Stimulated activated CD8-positive, alpha-beta memory T cell treated with anti-CD3 and anti-CD28 coated beads, Interleukin-7, amount 100 ng/mL, for 24 hours (primary cell): Measurements from ENCODE around the gene APOA5.
"Not testable (repeated sequence)": the region's sequence is repeated elsewhere in the genome, so short reads cannot be mapped to it uniquely, and the experiment has no call there.

ENCODE experiments used
- DNase-seq: peaks from one replicate; pipeline ENCODE4 v3.0.0-alpha.2; 2020; ENCODE audit warnings: low read depth

Gene APOA5, protein sequence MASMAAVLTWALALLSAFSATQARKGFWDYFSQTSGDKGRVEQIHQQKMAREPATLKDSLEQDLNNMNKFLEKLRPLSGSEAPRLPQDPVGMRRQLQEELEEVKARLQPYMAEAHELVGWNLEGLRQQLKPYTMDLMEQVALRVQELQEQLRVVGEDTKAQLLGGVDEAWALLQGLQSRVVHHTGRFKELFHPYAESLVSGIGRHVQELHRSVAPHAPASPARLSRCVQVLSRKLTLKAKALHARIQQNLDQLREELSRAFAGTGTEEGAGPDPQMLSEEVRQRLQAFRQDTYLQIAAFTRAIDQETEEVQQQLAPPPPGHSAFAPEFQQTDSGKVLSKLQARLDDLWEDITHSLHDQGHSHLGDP

DNA sequence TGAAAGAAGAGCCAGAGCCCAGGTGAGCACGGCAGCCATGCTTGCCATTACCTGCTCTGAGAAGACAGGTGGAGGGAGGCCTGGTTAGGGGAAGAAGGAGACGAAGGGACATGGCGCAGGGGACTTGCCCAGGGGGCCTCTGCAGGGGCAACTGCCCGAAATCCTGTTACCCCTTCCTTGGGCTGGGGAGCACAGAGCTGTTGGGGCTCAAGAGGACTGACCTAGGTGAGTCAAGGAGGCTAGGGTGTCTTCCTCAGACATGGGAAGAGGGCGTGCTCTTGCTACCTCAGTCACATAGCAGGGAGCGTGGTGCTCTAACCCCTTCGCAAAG, at the start of gene APOA5:
Gene APOA5 (minus strand): TSS at position 67 of the 331 bp plus-strand sequence. CDS start 19 bp downstream, at position 48.
- no peak for DNase-seq

GRCh38 chr11:116840746-116841296, 49.1 kb upstream of the APOA5 start:
- no peak for DNase-seq

- no peak for DNase-seq
These were observed 48.6 kb upstream of the APOA5 start for GRCh38 chr11:116840224-116840745.

DNA sequence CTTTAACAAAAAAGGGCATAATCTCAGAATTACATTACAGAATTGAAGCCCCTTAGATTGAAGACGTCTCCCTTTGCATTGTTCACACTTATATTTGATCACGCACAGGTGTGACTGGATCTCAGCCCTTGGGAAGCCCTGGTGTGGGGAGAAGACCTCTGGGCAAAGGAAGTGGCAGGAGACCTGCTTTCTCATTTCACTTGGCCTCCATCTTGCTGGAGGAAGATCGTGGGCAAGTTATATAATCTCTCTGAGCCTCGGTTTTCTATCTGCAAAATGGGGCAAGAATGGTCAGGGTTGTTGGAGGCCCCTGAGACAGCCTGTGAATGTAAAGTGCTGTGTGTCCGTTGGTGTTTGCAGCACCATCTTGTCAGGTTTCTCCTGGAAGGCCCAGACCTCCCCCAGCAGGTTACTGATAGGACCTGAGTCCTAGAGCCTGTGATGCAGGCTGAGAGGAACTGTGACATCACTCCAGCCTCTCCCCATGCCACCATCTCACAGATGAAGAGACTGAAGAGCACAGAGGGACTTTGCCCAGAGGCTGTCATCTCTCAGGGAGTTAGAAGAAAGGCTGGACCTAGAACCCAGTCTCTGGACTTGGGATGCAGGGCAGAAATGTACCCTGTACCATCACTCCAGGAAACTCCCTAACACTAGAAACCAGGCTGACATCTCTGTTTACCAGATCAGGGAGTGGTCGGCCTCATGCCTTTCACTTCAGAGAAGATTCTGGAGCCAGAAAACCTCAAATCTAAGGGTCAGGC, 46.8 kb upstream of the APOA5 start:
- no peak for DNase-seq

GRCh38 chr11:116837231-116838091, 45.8 kb upstream of the APOA5 start, which contains the start of gene APOA1:
Gene APOA1 (minus strand): TSS chr11:116837622. CDS start chr11:116837387, 235 bp downstream.
- no peak for DNase-seq

DNA sequence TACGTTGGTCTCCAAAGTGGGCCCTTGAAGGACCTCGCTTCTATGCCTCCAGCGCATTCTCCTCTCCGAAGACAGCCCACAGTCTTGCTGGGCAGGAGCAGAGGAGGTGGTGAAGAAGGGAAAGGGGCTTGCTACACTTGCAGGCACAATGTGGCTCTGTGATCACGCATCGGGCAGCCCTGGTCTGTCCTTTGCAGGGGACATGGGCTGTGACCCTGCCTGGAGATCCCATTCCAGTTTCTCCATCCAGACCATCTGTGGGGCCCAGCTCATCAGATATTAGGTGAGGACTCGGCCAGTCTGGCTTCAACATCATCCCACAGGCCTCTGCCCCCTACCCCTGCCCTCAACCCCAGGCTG, 44.9 kb upstream of the APOA5 start:
- DNase-seq: no peak

- peak; percentile 58 for DNase-seq
These were observed 44.3 kb upstream of the APOA5 start for GRCh38 chr11:116835791-116836631.

- DNase-seq: no peak
These were observed 43.5 kb upstream of the APOA5 start for GRCh38 chr11:116835042-116835772.

DNA sequence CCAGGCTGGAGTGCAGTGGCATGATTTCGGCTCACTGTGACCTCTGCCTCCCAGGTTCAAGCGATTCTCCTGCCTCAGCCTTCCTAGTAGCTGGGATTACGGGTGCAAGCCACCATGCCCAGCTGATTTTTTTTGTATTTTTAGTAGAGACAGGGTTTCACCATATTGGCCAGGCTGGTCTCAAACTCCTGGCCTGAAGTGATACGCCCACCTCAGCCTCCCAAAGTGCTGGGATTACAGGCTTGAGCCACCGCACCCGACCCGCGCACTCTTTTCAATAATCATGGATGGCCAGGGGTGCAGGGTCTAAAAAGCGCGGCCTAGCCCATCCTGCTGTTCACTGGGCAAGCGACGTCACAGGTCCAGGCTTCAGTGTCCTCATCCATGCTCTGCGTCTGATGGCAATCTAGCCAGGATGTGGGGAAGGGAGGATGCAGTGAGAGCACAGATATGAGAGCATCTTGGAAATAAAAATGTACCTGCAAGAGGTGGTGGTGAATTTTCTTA, 42.9 kb upstream of the APOA5 start:
- DNase-seq: not testable (repeated sequence)

GRCh38 chr11:116833816-116834534, 42.3 kb upstream of the APOA5 start:
- DNase-seq: no peak

DNA sequence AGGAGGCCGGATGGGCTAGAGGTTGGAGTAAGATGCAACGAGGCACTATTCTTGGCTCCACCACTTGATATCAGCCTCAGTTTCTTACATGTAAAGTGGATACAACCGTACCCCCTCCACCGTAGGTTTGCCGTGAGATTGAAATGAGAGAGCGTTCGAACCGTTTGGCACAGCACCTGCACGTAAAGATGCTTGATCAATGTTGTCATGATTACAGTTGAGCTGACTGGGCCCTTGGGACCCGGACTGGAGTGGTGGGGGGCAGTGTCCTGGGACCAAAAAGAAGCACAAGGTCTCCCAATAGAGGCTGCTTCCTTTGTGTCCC, 41.8 kb upstream of the APOA5 start:
- no peak for DNase-seq

DNA sequence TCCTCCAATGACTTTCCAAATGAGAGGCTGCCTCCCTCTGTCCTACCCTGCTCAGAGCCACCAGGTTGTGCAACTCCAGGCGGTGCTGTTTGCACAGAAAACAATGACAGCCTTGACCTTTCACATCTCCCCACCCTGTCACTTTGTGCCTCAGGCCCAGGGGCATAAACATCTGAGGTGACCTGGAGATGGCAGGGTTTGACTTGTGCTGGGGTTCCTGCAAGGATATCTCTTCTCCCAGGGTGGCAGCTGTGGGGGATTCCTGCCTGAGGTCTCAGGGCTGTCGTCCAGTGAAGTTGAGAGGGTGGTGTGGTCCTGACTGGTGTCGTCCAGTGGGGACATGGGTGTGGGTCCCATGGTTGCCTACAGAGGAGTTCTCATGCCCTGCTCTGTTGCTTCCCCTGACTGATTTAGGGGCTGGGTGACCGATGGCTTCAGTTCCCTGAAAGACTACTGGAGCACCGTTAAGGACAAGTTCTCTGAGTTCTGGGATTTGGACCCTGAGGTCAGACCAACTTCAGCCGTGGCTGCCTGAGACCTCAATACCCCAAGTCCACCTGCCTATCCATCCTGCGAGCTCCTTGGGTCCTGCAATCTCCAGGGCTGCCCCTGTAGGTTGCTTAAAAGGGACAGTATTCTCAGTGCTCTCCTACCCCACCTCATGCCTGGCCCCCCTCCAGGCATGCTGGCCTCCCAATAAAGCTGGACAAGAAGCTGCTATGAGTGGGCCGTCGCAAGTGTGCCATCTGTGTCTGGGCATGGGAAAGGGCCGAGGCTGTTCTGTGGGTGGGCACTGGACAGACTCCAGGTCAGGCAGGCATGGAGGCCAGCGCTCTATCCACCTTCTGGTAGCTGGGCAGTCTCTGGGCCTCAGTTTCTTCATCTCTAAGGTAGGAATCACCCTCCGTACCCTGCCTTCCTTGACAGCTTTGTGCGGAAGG, 40.9 kb upstream of the APOA5 start:
- no peak for DNase-seq

DNA sequence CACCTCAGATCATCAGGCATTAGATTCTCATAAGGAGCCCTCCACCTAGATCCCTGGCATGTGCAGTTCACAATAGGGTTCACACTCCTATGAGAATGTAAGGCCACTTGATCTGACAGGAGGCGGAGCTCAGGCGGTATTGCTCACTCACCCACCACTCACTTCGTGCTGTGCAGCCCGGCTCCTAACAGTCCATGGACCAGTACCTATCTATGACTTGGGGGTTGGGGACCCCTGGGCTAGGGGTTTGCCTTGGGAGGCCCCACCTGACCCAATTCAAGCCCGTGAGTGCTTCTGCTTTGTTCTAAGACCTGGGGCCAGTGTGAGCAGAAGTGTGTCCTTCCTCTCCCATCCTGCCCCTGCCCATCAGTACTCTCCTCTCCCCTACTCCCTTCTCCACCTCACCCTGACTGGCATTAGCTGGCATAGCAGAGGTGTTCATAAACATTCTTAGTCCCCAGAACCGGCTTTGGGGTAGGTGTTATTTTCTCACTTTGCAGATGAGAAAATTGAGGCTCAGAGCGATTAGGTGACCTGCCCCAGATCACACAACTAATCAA, 40.2 kb upstream of the APOA5 start:
- DNase-seq: no peak

GRCh38 chr11:116830184-116830912, 38.7 kb upstream of the APOA5 start:
- no peak for DNase-seq

DNA sequence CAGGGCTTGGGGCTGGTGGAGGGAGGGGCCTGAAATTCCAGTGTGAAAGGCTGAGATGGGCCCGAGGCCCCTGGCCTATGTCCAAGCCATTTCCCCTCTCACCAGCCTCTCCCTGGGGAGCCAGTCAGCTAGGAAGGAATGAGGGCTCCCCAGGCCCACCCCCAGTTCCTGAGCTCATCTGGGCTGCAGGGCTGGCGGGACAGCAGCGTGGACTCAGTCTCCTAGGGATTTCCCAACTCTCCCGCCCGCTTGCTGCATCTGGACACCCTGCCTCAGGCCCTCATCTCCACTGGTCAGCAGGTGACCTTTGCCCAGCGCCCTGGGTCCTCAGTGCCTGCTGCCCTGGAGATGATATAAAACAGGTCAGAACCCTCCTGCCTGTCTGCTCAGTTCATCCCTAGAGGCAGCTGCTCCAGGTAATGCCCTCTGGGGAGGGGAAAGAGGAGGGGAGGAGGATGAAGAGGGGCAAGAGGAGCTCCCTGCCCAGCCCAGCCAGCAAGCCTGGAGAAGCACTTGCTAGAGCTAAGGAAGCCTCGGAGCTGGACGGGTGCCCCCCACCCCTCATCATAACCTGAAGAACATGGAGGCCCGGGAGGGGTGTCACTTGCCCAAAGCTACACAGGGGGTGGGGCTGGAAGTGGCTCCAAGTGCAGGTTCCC, 38.0 kb upstream of the APOA5 start, which contains the start of gene APOC3:
Gene APOC3 (plus strand): TSS at position 383 of the 659 bp plus-strand sequence. CDS start 676 bp downstream, outside the sequence.
- DNase-seq: no peak

DNA sequence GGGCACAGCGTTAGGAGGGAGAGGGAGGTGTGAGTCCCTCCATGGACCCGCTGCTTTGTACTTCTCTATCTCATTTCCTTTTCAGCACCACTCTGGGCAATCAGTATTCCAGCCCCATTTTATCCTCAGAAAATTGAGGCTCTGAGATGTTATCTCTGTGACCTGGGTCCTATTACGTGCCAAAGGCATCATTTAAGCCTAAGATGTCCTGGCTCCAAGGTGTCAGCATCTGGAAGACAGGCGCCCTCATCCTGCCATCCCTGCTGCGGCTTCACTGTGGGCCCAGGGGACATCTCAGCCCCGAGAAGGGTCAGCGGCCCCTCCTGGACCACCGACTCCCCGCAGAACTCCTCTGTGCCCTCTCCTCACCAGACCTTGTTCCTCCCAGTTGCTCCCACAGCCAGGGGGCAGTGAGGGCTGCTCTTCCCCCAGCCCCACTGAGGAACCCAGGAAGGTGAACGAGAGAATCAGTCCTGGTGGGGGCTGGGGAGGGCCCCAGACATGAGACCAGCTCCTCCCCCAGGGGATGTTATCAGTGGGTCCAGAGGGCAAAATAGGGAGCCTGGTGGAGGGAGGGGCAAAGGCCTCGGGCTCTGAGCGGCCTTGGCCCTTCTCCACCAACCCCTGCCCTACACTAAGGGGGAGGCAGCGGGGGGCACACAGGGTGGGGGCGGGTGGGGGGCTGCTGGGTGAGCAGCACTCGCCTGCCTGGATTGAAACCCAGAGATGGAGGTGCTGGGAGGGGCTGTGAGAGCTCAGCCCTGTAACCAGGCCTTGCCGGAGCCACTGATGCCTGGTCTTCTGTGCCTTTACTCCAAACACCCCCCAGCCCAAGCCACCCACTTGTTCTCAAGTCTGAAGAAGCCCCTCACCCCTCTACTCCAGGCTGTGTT, 37.2 kb upstream of the APOA5 start:
- DNase-seq: no peak
